Measurements from ENCODE around the gene HINT2.

HINT2 gene

GRCh38 chr9:35778496-35778895, 36.3 kb downstream of the HINT2 start:
- ChIA-PET POLR2A (no interaction called here), CTCF (no interaction called here)
- DNase-seq (ENCODE audit: extremely low spot score), result no peak
- TF ChIP-seq HDGF (IDR thresholded peaks at IDR 0.05; ENCODE audit: borderline replicate concordance) (no peak), BHLHE40 (IDR thresholded peaks at IDR 0.05; ENCODE audit: borderline replicate concordance) (no peak), FOXA1 (IDR thresholded peaks at IDR 0.05) (no peak), ZNF384 (IDR thresholded peaks at IDR 0.05) (no peak), FOXK2 (IDR thresholded peaks at IDR 0.05) (no peak), LEF1 (IDR thresholded peaks at IDR 0.05; ENCODE audit: borderline replicate concordance) (no peak), SP1 (IDR thresholded peaks at IDR 0.05) (no peak), ARNT (IDR thresholded peaks at IDR 0.05) (no peak), TARDBP (IDR thresholded peaks at IDR 0.05) (no peak), L3MBTL2 (conservative IDR thresholded peaks at IDR 0.05) (no peak), CTBP1 (IDR thresholded peaks at IDR 0.05; ENCODE audit: borderline replicate concordance) (no peak), SUZ12 (IDR thresholded peaks at IDR 0.05) (no peak), FOXM1 (IDR thresholded peaks at IDR 0.05; ENCODE audit: borderline replicate concordance) (no peak), ELF4 (IDR thresholded peaks at IDR 0.05) (no peak), NFRKB (IDR thresholded peaks at IDR 0.05) (no peak)

DNA sequence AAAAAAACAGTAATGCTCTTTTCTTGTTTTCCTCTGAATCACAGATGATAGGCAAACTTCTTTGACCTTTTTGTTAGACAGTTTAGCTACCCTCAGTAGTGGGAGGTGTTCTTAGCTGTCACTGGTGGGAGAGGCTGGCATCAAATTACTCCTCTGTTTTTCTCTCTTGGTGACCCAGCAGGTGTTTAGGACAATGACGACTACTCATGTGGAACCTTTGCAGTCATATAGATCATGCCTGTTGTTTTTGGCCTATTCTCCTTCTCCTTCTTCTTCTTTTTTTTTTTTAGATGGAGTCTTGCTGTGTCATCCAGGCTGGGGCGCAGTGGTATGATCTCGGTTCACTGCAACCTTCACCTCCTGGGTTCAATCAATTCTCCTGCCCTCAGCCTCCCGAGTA, 38.8 kb downstream of the HINT2 start:
- no peak for TF ChIP-seq HDGF (IDR thresholded peaks at IDR 0.05; ENCODE audit: borderline replicate concordance)
- no peak for TF ChIP-seq FOXA1 (IDR thresholded peaks at IDR 0.05)
- TF ChIP-seq SUZ12 (IDR thresholded peaks at IDR 0.05), result no peak
- no peak for TF ChIP-seq FOXK2 (IDR thresholded peaks at IDR 0.05)
- TF ChIP-seq LEF1 (IDR thresholded peaks at IDR 0.05; ENCODE audit: borderline replicate concordance), result no peak
- no peak for TF ChIP-seq NFRKB (IDR thresholded peaks at IDR 0.05)
- TF ChIP-seq L3MBTL2 (conservative IDR thresholded peaks at IDR 0.05), result no peak
- TF ChIP-seq CTBP1 (IDR thresholded peaks at IDR 0.05; ENCODE audit: borderline replicate concordance), result no peak
- TF ChIP-seq ELF4 (IDR thresholded peaks at IDR 0.05), result no peak
- CTCF ChIA-PET, result interaction anchor here (1.0 to 1.9 kb wide), 3 partner anchors 14 to 170 kb away, joined by 4 to 6 read pairs (median 5); no protein-coding TSS in a partner anchor
- DNase-seq (ENCODE audit: extremely low spot score), result no peak
- POLR2A ChIA-PET, result interaction anchor here (0.9 to 1.3 kb wide), 2 partner anchors 27 to 29 kb away, joined by 3 read pairs; partner anchors contain the start of genes GBA2 and RGP1

- TF ChIP-seq HDGF (IDR thresholded peaks at IDR 0.05; ENCODE audit: borderline replicate concordance) (no peak), FOXK2 (IDR thresholded peaks at IDR 0.05) (no peak), CTBP1 (IDR thresholded peaks at IDR 0.05; ENCODE audit: borderline replicate concordance) (no peak), FOXA1 (IDR thresholded peaks at IDR 0.05) (no peak), L3MBTL2 (conservative IDR thresholded peaks at IDR 0.05) (no peak), TARDBP (IDR thresholded peaks at IDR 0.05) (no peak), SUZ12 (IDR thresholded peaks at IDR 0.05) (no peak), NFRKB (IDR thresholded peaks at IDR 0.05) (no peak), FOXM1 (IDR thresholded peaks at IDR 0.05; ENCODE audit: borderline replicate concordance) (no peak), PKNOX1 (IDR thresholded peaks at IDR 0.05) (no peak), LEF1 (IDR thresholded peaks at IDR 0.05; ENCODE audit: borderline replicate concordance) (no peak), ELF4 (IDR thresholded peaks at IDR 0.05) (no peak), ARNT (IDR thresholded peaks at IDR 0.05) (no peak), ZNF384 (IDR thresholded peaks at IDR 0.05) (no peak), BHLHE40 (IDR thresholded peaks at IDR 0.05; ENCODE audit: borderline replicate concordance) (no peak), SP1 (IDR thresholded peaks at IDR 0.05) (no peak)
- no peak for DNase-seq (ENCODE audit: extremely low spot score)
- ChIA-PET CTCF (interaction anchor here (1.0 to 1.9 kb wide), 3 partner anchors 15 to 171 kb away, joined by 4 to 6 read pairs (median 5); no protein-coding TSS in a partner anchor), POLR2A (interaction anchor here (0.9 to 1.3 kb wide), 2 partner anchors 26 to 28 kb away, joined by 3 read pairs; partner anchors contain the start of genes GBA2 and RGP1)
Measured at GRCh38 chr9:35774907-35775635, 39.8 kb downstream of the HINT2 start.

DNA sequence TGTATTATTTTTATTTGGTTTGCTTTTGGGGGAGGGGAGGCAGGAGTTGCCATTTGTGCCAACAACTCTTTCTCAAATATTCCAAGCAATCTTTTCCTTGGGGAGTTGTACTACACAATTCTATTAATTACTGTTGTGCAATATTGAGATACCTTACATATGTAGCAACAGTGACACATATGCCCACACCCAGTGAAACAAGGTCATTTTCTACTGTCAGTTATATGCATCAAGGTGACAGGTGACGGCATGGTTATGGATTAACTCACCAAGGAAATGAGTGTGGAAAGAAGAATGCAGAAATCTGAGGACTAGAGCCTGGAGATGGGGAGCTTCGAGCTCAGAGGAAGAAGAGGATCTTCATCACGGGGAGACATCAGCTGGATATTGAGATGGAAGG, 42.9 kb downstream of the HINT2 start:
- POLR2A ChIA-PET, result interaction anchor here (1.4 kb wide), 1 partner anchor 15 kb away, joined by 3 read pairs; no protein-coding TSS in a partner anchor
- no peak for DNase-seq (ENCODE audit: extremely low spot score)
- CTCF ChIA-PET, result no interaction called here
- TF ChIP-seq PKNOX1 (IDR thresholded peaks at IDR 0.05) (no peak), CTBP1 (IDR thresholded peaks at IDR 0.05; ENCODE audit: borderline replicate concordance) (no peak), SUZ12 (IDR thresholded peaks at IDR 0.05) (no peak), TARDBP (IDR thresholded peaks at IDR 0.05) (no peak), SP1 (IDR thresholded peaks at IDR 0.05) (no peak), ARNT (IDR thresholded peaks at IDR 0.05) (no peak), ZNF384 (IDR thresholded peaks at IDR 0.05) (no peak), NFRKB (IDR thresholded peaks at IDR 0.05) (no peak), LEF1 (IDR thresholded peaks at IDR 0.05; ENCODE audit: borderline replicate concordance) (no peak), HDGF (IDR thresholded peaks at IDR 0.05; ENCODE audit: borderline replicate concordance) (no peak), L3MBTL2 (conservative IDR thresholded peaks at IDR 0.05) (no peak), FOXK2 (IDR thresholded peaks at IDR 0.05) (no peak), FOXM1 (IDR thresholded peaks at IDR 0.05; ENCODE audit: borderline replicate concordance) (no peak), BHLHE40 (IDR thresholded peaks at IDR 0.05; ENCODE audit: borderline replicate concordance) (no peak), ELF4 (IDR thresholded peaks at IDR 0.05) (no peak), FOXA1 (IDR thresholded peaks at IDR 0.05) (no peak)

- POLR2A ChIA-PET, result no interaction called here
- DNase-seq (ENCODE audit: extremely low spot score), result no peak
- CTCF ChIA-PET, result interaction anchor here (1.4 kb wide), 1 partner anchor 75 kb away, joined by 3 read pairs; no protein-coding TSS in a partner anchor
- TF ChIP-seq ZNF384 (IDR thresholded peaks at IDR 0.05), result no peak
- TF ChIP-seq BHLHE40 (IDR thresholded peaks at IDR 0.05; ENCODE audit: borderline replicate concordance), result no peak
- no peak for TF ChIP-seq SP1 (IDR thresholded peaks at IDR 0.05)
- no peak for TF ChIP-seq FOXM1 (IDR thresholded peaks at IDR 0.05; ENCODE audit: borderline replicate concordance)
- TF ChIP-seq HDGF (IDR thresholded peaks at IDR 0.05; ENCODE audit: borderline replicate concordance), result no peak
Measured at GRCh38 chr9:35771534-35771933, 43.3 kb downstream of the HINT2 start.

DNA sequence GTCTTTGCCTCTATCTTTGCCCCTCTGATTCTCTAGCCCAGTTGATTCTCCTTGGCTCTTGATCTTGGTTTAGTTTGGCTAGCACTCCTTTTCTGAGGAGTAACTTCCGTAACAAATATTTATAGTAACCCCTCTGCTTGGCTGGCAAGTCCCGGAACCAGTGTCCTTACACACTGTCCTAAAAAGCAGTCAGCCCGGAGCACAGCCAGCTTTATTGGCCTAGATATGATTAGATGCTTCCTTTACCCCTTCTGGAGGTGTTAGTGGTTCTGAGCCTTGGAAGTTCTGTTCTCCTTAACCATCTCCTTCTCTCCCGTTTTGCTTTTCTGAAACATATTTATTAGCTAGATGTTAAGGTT, 43.8 kb downstream of the HINT2 start:
- POLR2A ChIA-PET, result no interaction called here
- no peak for DNase-seq (ENCODE audit: extremely low spot score)
- no peak for TF ChIP-seq L3MBTL2 (conservative IDR thresholded peaks at IDR 0.05)
- TF ChIP-seq BHLHE40 (IDR thresholded peaks at IDR 0.05; ENCODE audit: borderline replicate concordance), result no peak
- TF ChIP-seq ELF4 (IDR thresholded peaks at IDR 0.05), result no peak
- no peak for TF ChIP-seq SUZ12 (IDR thresholded peaks at IDR 0.05)
- no peak for TF ChIP-seq PKNOX1 (IDR thresholded peaks at IDR 0.05)
- no peak for TF ChIP-seq ARNT (IDR thresholded peaks at IDR 0.05)
- TF ChIP-seq FOXM1 (IDR thresholded peaks at IDR 0.05; ENCODE audit: borderline replicate concordance), result no peak
- TF ChIP-seq LEF1 (IDR thresholded peaks at IDR 0.05; ENCODE audit: borderline replicate concordance), result no peak
- TF ChIP-seq HDGF (IDR thresholded peaks at IDR 0.05; ENCODE audit: borderline replicate concordance), result no peak
- no peak for TF ChIP-seq FOXK2 (IDR thresholded peaks at IDR 0.05)
- no peak for TF ChIP-seq TARDBP (IDR thresholded peaks at IDR 0.05)
- no peak for TF ChIP-seq CTBP1 (IDR thresholded peaks at IDR 0.05; ENCODE audit: borderline replicate concordance)
- TF ChIP-seq SP1 (IDR thresholded peaks at IDR 0.05), result no peak
- no peak for TF ChIP-seq NFRKB (IDR thresholded peaks at IDR 0.05)
- no peak for TF ChIP-seq ZNF384 (IDR thresholded peaks at IDR 0.05)
- CTCF ChIA-PET, result interaction anchor here (1.4 kb wide), 1 partner anchor 74 kb away, joined by 3 read pairs; no protein-coding TSS in a partner anchor
